Liver (tissue), 9 donors: Measurements from ENCODE around the gene GLTPD2. TPM values are rescaled to one million over a fixed set of nuclear protein-coding genes. Genes with fewer than 3 reads are reported as not detected.

Experiments
- DNase-seq: peaks from one replicate; pipeline ENCODE4 v3.0.0-alpha.2; 2017; ENCODE audit warnings: low spot score
- H3K27ac ChIP-seq, 2 donors: one replicate each; pipeline ENCODE4 v1.7.0; 2013; ENCODE audit warnings: inconsistent platforms in 2 of 2, low read length in 2 of 2, control low read depth in 1 of 2, low read depth in 1 of 2, mild to moderate bottlenecking in 1 of 2
- H3K27me3 ChIP-seq, 4 donors: one replicate each; pipeline versions ENCODE4 v1.6.1 to v1.7.0; 2013; ENCODE audit warnings: low read length in 3 of 4, inconsistent platforms in 1 of 4, mild to moderate bottlenecking in 1 of 4, moderate library complexity in 1 of 4; ENCODE audit not compliant: control insufficient read depth in 4 of 4, insufficient read depth in 4 of 4
- H3K36me3 ChIP-seq, 4 donors: one replicate each; pipeline versions ENCODE4 v1.6.1 to v1.7.0; 2013; ENCODE audit warnings: low read length in 3 of 4, mild to moderate bottlenecking in 3 of 4, low read depth in 1 of 4, moderate library complexity in 1 of 4; ENCODE audit not compliant: control insufficient read depth in 4 of 4, insufficient read depth in 3 of 4
- H3K4me1 ChIP-seq, 4 donors: one replicate each; pipeline versions ENCODE4 v1.6.1 to v1.7.0; 2013; ENCODE audit warnings: low read length in 3 of 4, mild to moderate bottlenecking in 3 of 4, moderate library complexity in 1 of 4; ENCODE audit not compliant: control insufficient read depth in 4 of 4, insufficient read depth in 4 of 4
- H3K4me3 ChIP-seq, 3 donors: one replicate each; pipeline versions ENCODE4 v1.6.1 to v1.7.0; 2013; ENCODE audit warnings: low read length in 3 of 3, control low read depth in 1 of 3, low read depth in 1 of 3, mild to moderate bottlenecking in 1 of 3
- H3K9ac ChIP-seq, 2 donors: one replicate each; pipeline ENCODE4 v1.7.0; 2013; ENCODE audit warnings: low read length in 2 of 2, mild to moderate bottlenecking in 2 of 2, moderate library complexity in 2 of 2, control low read depth in 1 of 2, low read depth in 1 of 2
- H3K9me3 ChIP-seq, 4 donors: one replicate each; pipeline versions ENCODE4 v1.6.1 to v1.7.0; 2013; ENCODE audit warnings: low read length in 3 of 4; ENCODE audit not compliant: control insufficient read depth in 4 of 4
- ATF3 ChIP-seq: IDR thresholded peaks from 2 replicates; pipeline ENCODE4 v1.6.1; 2016; ENCODE audit warnings: antibody characterized with exemption
- CTCF ChIP-seq: fragments of 150-350 bp; IDR thresholded peaks from 2 replicates; pipeline ENCODE4 v1.5.1; 2017; ENCODE audit warnings: improper control_type of control experiment, low read depth, low read length; ENCODE audit not compliant: missing input control
- EGR1 ChIP-seq, 2 donors: IDR thresholded peaks; 2 replicates each; pipeline ENCODE4 v1.6.1; 2016 to 2018; ENCODE audit warnings: antibody characterized with exemption in 2 of 2, low read depth in 2 of 2
- FOXA1 ChIP-seq: IDR thresholded peaks from 2 replicates; pipeline ENCODE4 v1.6.1; 2016; ENCODE audit warnings: antibody characterized with exemption
- FOXA2 ChIP-seq: IDR thresholded peaks from 2 replicates; pipeline ENCODE4 v1.6.1; 2016; ENCODE audit warnings: antibody characterized with exemption
- GABPA ChIP-seq, 2 donors: IDR thresholded peaks in 1 of 2; conservative IDR thresholded peaks in 1 of 2; 2 replicates each; pipeline ENCODE4 v1.6.1; 2016; ENCODE audit warnings: antibody characterized with exemption in 2 of 2, mild to moderate bottlenecking in 1 of 2, moderate library complexity in 1 of 2
- HNF4A ChIP-seq, 2 donors: conservative IDR thresholded peaks; 2 replicates each; pipeline ENCODE4 v1.6.1; 2016; ENCODE audit warnings: antibody characterized with exemption in 2 of 2, mild to moderate bottlenecking in 2 of 2
- HNF4G ChIP-seq: IDR thresholded peaks from 2 replicates; pipeline ENCODE4 v1.6.1; 2016; ENCODE audit warnings: antibody characterized with exemption
- JUND ChIP-seq, 2 donors: IDR thresholded peaks; 2 replicates each; pipeline ENCODE4 v1.6.1; 2016; ENCODE audit warnings: antibody characterized with exemption in 2 of 2
- MAX ChIP-seq: IDR thresholded peaks from 2 replicates; pipeline ENCODE4 v1.6.1; 2016; ENCODE audit warnings: antibody characterized with exemption
- NR2F2 ChIP-seq: IDR thresholded peaks from 2 replicates; pipeline ENCODE4 v1.6.1; 2016; ENCODE audit warnings: antibody characterized with exemption
- RAD21 ChIP-seq, 2 donors: IDR thresholded peaks; 2 replicates each; pipeline ENCODE4 v1.6.1; 2016; ENCODE audit warnings: antibody characterized with exemption in 2 of 2, mild to moderate bottlenecking in 2 of 2
- REST ChIP-seq: IDR thresholded peaks from 2 replicates; pipeline ENCODE4 v1.6.1; 2016; ENCODE audit warnings: antibody characterized with exemption, mild to moderate bottlenecking
- RXRA ChIP-seq, 2 donors: IDR thresholded peaks; 2 replicates each; pipeline ENCODE4 v1.6.1; 2017 to 2018; ENCODE audit warnings: antibody characterized with exemption in 2 of 2, mild to moderate bottlenecking in 1 of 2
- SP1 ChIP-seq: IDR thresholded peaks from 2 replicates; pipeline ENCODE4 v1.6.1; 2018; ENCODE audit warnings: antibody characterized with exemption, mild to moderate bottlenecking
- TAF1 ChIP-seq: conservative IDR thresholded peaks from 2 replicates; pipeline ENCODE4 v1.6.1; 2016; ENCODE audit warnings: antibody characterized with exemption, mild to moderate bottlenecking
- YY1 ChIP-seq: IDR thresholded peaks from 2 replicates; pipeline ENCODE4 v1.6.1; 2016; ENCODE audit warnings: antibody characterized with exemption, mild to moderate bottlenecking
- ZBTB33 ChIP-seq: IDR thresholded peaks from 2 replicates; pipeline ENCODE4 v1.6.1; 2016; ENCODE audit warnings: antibody characterized with exemption
- whole genome bisulfite sequencing: extraction: QIAGEN DNeasy Blood & Tissue Kit; methylation state at CpG from one replicate; pipeline ENCODE4 v1.1.7; 2013; 5-methylcytosine and 5-hydroxymethylcytosine counted together
- polyA plus RNA-seq, 2 donors: library from polyadenylated mRNA; stranded (reverse) in 1 of 2; unstranded in 1 of 2; fragments of 200-250 nt in 1 of 2; fragments of >200 nt in 1 of 2; fragmentation: Nextera tagmentation in 1 of 2; extraction: Ambion mirVana in 1 of 2; gene quantifications; one replicate each; pipeline versions ENCODE4 v1.2.1 to v1.2.3, GENCODE V29; 2013 to 2015
- total RNA-seq, 2 donors: library from RNA; depleted of rRNA; stranded (reverse); fragments of >200 nt; gene quantifications; one replicate each; pipeline ENCODE4 v1.2.3, GENCODE V29; 2014
- donor health status: healthy.
- donor health status: healthy.
- donor health status: healthy.
- donor health status: healthy.
- donor health status: healthy.

The GLTPD2 gene
- total and polyA plus RNA-seq, 4 donors, result 15.1 to 63.2 (median 25.7) TPM

GRCh38 chr17:4800462-4801196, 11.9 kb downstream of the GLTPD2 start:
- peaks cover 4 to 15% (median 12%) of the 10 kb centered on the region in 4 donors for H3K4me1 ChIP-seq
- no peak overlapping the region for H3K9ac ChIP-seq
- 90% methylated on average over 10 of the region's 10 CpGs for WGBS
- H3K4me3 ChIP-seq, result no peak overlapping the region
- H3K27me3 ChIP-seq, result no peaks in the 10 kb centered on the region
- H3K36me3 ChIP-seq, result peaks cover 6 to 20% (median 16%) of the 10 kb centered on the region in 4 donors
- TF ChIP-seq MAX (no peak), CTCF (no peak), YY1 (no peak)
- DNase-seq, result no peak
- H3K27ac ChIP-seq, result no peak overlapping the region
- H3K9me3 ChIP-seq, result no peaks in the 10 kb centered on the region

GRCh38 chr17:4802228-4802627, 13.5 kb downstream of the GLTPD2 start, which contains the start of gene C17orf114:
C17orf114 (minus strand) TSS chr17:4802328.
- H3K4me3 ChIP-seq, result no peak within 1 kb of the TSS
- no peak within 1 kb of the TSS for H3K9ac ChIP-seq
- WGBS, result 86% methylated on average over 9 of the region's 9 CpGs
- no peaks in the 10 kb centered on the region for H3K9me3 ChIP-seq
- peaks cover under 1 to 11% (median 8%) of the 10 kb centered on the region in 4 donors for H3K4me1 ChIP-seq
- H3K36me3 ChIP-seq, result peaks cover 6 to 19% (median 16%) of the 10 kb centered on the region in 4 donors
- no peak for DNase-seq
- TF ChIP-seq YY1 (no peak), ZBTB33 (no peak), GABPA (IDR thresholded peaks at IDR 0.05 in 1 of 2, conservative IDR thresholded peaks at IDR 0.05 in 1 of 2) (no peak), MAX (no peak), RAD21 (IDR thresholded peaks at IDR 0.05) (no peak), HNF4G (no peak), ATF3 (no peak), TAF1 (no peak), JUND (IDR thresholded peaks at IDR 0.05) (no peak), NR2F2 (no peak), CTCF (no peak), REST (no peak), EGR1 (IDR thresholded peaks at IDR 0.05; ENCODE audit: low read depth in 2 of 2) (no peak), FOXA2 (no peak), FOXA1 (no peak), RXRA (IDR thresholded peaks at IDR 0.05) (no peak), SP1 (no peak), HNF4A (conservative IDR thresholded peaks at IDR 0.05) (no peak)
- H3K27ac ChIP-seq, result no peak within 1 kb of the TSS
- no peaks in the 10 kb centered on the region for H3K27me3 ChIP-seq
